GM23248 (cell line): ENCODE results near the gene ZNF503.

Experiments
- EZH2 ChIP-seq: fragments of 200-600 bp; sonication (generic); IDR thresholded peaks from 2 replicates; pipeline ENCODE4 v1.6.1; 2018; ENCODE audit warnings: antibody characterized with exemption, mild to moderate bottlenecking; ENCODE audit not compliant: insufficient read depth, poor library complexity, severe bottlenecking
- EZH2phosphoT487 ChIP-seq: fragments of 200-600 bp; sonication (generic); IDR thresholded peaks from 2 replicates; pipeline ENCODE4 v1.6.1; 2018; ENCODE audit warnings: antibody characterized with exemption, moderate library complexity, mild to moderate bottlenecking, low read depth; ENCODE audit not compliant: insufficient read depth

GRCh38 chr10:75417522-75417927 lies 16.0 kb upstream of the ZNF503 start:
- no peak for TF ChIP-seq EZH2
- no peak for TF ChIP-seq EZH2phosphoT487
